Brain microvascular endothelial cell (primary cell): ENCODE data around the gene SPG11.

Experiments used
- DNase-seq: peaks from one replicate; pipeline ENCODE4 v3.0.0-alpha.2; 2020
- H3K27ac ChIP-seq: fragments of 250-450 bp; sonication (Bioruptor Pico); 2 replicates; pipeline ENCODE4 v1.5.1; 2020; ENCODE audit warnings: mild to moderate bottlenecking, moderate library complexity
- H3K27me3 ChIP-seq: fragments of 250-450 bp; sonication (Bioruptor Pico); replicated peaks from 2 replicates; pipeline ENCODE4 v1.5.1; 2020; ENCODE audit warnings: mild to moderate bottlenecking
- H3K36me3 ChIP-seq: fragments of 250-450 bp; sonication (Bioruptor Pico); replicated peaks from 2 replicates; pipeline ENCODE4 v1.5.1; 2020; ENCODE audit warnings: mild to moderate bottlenecking
- H3K4me3 ChIP-seq: 2 replicates; pipeline ENCODE4 v1.5.1; 2011; ENCODE audit warnings: low read depth, mild to moderate bottlenecking, control low read depth, low read length, moderate library complexity
- CTCF ChIP-seq: IDR thresholded peaks from 2 replicates; pipeline ENCODE4 v1.5.1; 2011; ENCODE audit warnings: low read depth, mild to moderate bottlenecking, moderate library complexity, low read length, control low read depth, inconsistent platforms; ENCODE audit errors: missing control alignments
- in situ Hi-C: cut with HindIII; loops from 2 replicates; pipeline ENCODE4 v1.10.0; 2017; ENCODE audit warnings: low sequenced_read_pairs, low pct_ligation_motif_present

Gene SPG11

GRCh38 chr15:44663410-44664308 is at the start of gene SPG11:
Gene SPG11 (minus strand): TSS chr15:44663662. CDS start chr15:44663647, 15 bp downstream.
- peak; percentile 98 for DNase-seq
- peaks cover 7% of the 10 kb centered on the region for H3K36me3 ChIP-seq
- no peaks in the 10 kb centered on the region for H3K27me3 ChIP-seq
- in situ Hi-C loops, result no loop called here
- H3K4me3 ChIP-seq, result peak within 1 kb of the TSS; percentile 91
- peak; percentile 94 for TF ChIP-seq CTCF
- H3K27ac ChIP-seq, result peak within 1 kb of the TSS; percentile 88

GRCh38 chr15:44712346-44713005 is 49.0 kb upstream of the SPG11 start:
- Histone ChIP-seq H3K27me3 (no peaks in the 10 kb centered on the region), H3K27ac (peak overlapping the region; percentile 93), H3K4me3 (peak overlapping the region; percentile 99), H3K36me3 (peaks cover 30% of the 10 kb centered on the region)
- no peak for TF ChIP-seq CTCF
- DNase-seq, result peak; percentile 85
- in situ Hi-C loops, result no loop called here

- DNase-seq, result no peak
- H3K27me3 ChIP-seq, result no peaks in the 10 kb centered on the region
- peak overlapping the region; percentile 93 for H3K27ac ChIP-seq
- no peak for TF ChIP-seq CTCF
- H3K36me3 ChIP-seq, result peaks cover 23% of the 10 kb centered on the region
- H3K4me3 ChIP-seq, result peak overlapping the region; percentile 99
- in situ Hi-C loops, result no loop called here
Observed at GRCh38 chr15:44711743-44712345, 48.4 kb upstream of the SPG11 start.

GRCh38 chr15:44711096-44711742 is 47.8 kb upstream of the SPG11 start, which contains the start of the genes B2M and PATL2:
Gene B2M (plus strand): TSS chr15:44711517. CDS start chr15:44711547, 30 bp downstream.
Gene PATL2 (minus strand): TSS chr15:44711323. CDS start chr15:44676490, 34,833 bp downstream.
- Histone ChIP-seq H3K27me3 (no peaks in the 10 kb centered on the region), H3K27ac (peak within 1 kb of the TSS; percentile 93), H3K4me3 (peak within 1 kb of the TSS; percentile 99), H3K36me3 (peaks cover 17% of the 10 kb centered on the region)
- TF ChIP-seq CTCF, result peak; percentile 6
- DNase-seq, result peak; percentile 95
- in situ Hi-C loops, result no loop called here

- peak overlapping the region; percentile 99 for H3K4me3 ChIP-seq
- in situ Hi-C loops, result no loop called here
- H3K36me3 ChIP-seq, result peaks cover 10% of the 10 kb centered on the region
- TF ChIP-seq CTCF, result peak; percentile 60
- H3K27ac ChIP-seq, result peak overlapping the region; percentile 93
- DNase-seq, result peak; percentile 45
- no peaks in the 10 kb centered on the region for H3K27me3 ChIP-seq
Observed at GRCh38 chr15:44710236-44711095, 47.0 kb upstream of the SPG11 start.
